H1 (cell line): ENCODE data around the gene RAB8B. TPM values are rescaled to one million over a fixed set of nuclear protein-coding genes. Genes with fewer than 3 reads are reported as not detected.

Experiments
- CTCF ChIA-PET: fragments of 300-600 bp; sonication (Branson Sonifier 250); formaldehyde crosslinking; loops from one replicate; lab custom pipeline; 2021; ENCODE audit not compliant: partially characterized antibody; lab: Charles Lee
- POLR2A ChIA-PET: fragments of 300-600 bp; sonication (Branson Sonifier 250); formaldehyde crosslinking; loops from one replicate; lab custom pipeline; 2021; ENCODE audit warnings: inconsistent platforms; ENCODE audit not compliant: partially characterized antibody; lab: Charles Lee
- DNase-seq, 2 experiments: peaks; one replicate each; pipeline versions ENCODE4 v3.0.0 to v3.0.0-alpha.2; 2010 to 2022; ENCODE audit warnings: low spot score in 2 of 2, low read depth in 1 of 2, mixed read lengths in 1 of 2
- FAIRE-seq: peaks from 2 replicates; lab custom pipeline; 2011; peaks lifted over from hg19 to GRCh38; lab: Jason Lieb, UNC
- H2AFZ ChIP-seq: 2 replicates; pipeline ENCODE4 v1.8.1; 2012; ENCODE audit warnings: low read length, inconsistent platforms
- H2AK5ac ChIP-seq: 2 replicates; pipeline ENCODE4 v1.6.1; 2013; ENCODE audit warnings: low read depth, low read length
- H2BK120ac ChIP-seq: replicated peaks from 2 replicates; pipeline ENCODE3; 2013; ENCODE audit warnings: low read depth, low read length, inconsistent platforms
- H2BK12ac ChIP-seq: 2 replicates; pipeline ENCODE4 v1.6.1; 2013; ENCODE audit warnings: low read depth, low read length
- H2BK15ac ChIP-seq: 2 replicates; pipeline ENCODE4 v1.6.1; 2013; ENCODE audit warnings: low read length
- H2BK20ac ChIP-seq: 2 replicates; pipeline ENCODE4 v1.6.1; 2013; ENCODE audit warnings: low read length
- H2BK5ac ChIP-seq: 2 replicates; pipeline ENCODE4 v1.6.1; 2013; ENCODE audit warnings: low read depth, low read length
- H3K14ac ChIP-seq: 2 replicates; pipeline ENCODE4 v1.6.1; 2013; ENCODE audit warnings: inconsistent platforms; ENCODE audit not compliant: insufficient read length
- H3K18ac ChIP-seq: 2 replicates; pipeline ENCODE4 v1.6.1; 2013; ENCODE audit warnings: low read length; ENCODE audit errors: extremely low read depth
- H3K23ac ChIP-seq: 2 replicates; pipeline ENCODE4 v1.6.1; 2013; ENCODE audit warnings: inconsistent platforms; ENCODE audit not compliant: insufficient read length
- H3K23me2 ChIP-seq: 2 replicates; pipeline ENCODE4 v1.6.1; 2013; ENCODE audit warnings: low read depth, low read length
- H3K27ac ChIP-seq: 2 replicates; pipeline ENCODE4 v1.6.1; 2011; ENCODE audit warnings: low read depth, low read length, inconsistent platforms
- H3K27me3 ChIP-seq, 4 experiments: replicated peaks in 1 of 4; 1 replicate in 1 of 4; 2 replicates in 3 of 4; pipeline versions ENCODE4 v1.6.1 to v1.8.1; 2011 to 2013; ENCODE audit warnings: low read length in 3 of 4, mild to moderate bottlenecking in 3 of 4, inconsistent platforms in 2 of 4, mixed read lengths in 2 of 4, moderate library complexity in 1 of 4; ENCODE audit not compliant: control insufficient read depth in 3 of 4, insufficient read depth in 3 of 4; ENCODE audit errors: extremely low read depth in 1 of 4
- H3K36me3 ChIP-seq, 4 experiments: 2 replicates each; pipeline versions ENCODE4 v1.6.1 to v1.8.1; 2011 to 2013; ENCODE audit warnings: mild to moderate bottlenecking in 4 of 4, low read length in 3 of 4, moderate library complexity in 2 of 4, control low read depth in 1 of 4, inconsistent platforms in 1 of 4; ENCODE audit not compliant: insufficient read depth in 4 of 4, control insufficient read depth in 2 of 4
- H3K4ac ChIP-seq: replicated peaks from 2 replicates; pipeline ENCODE3; 2013; ENCODE audit warnings: low read length, low read depth, mixed read lengths, inconsistent platforms; ENCODE audit not compliant: insufficient read length
- H3K4me1 ChIP-seq, 4 experiments: replicated peaks in 1 of 4; 1 replicate in 1 of 4; 2 replicates in 3 of 4; pipeline versions ENCODE4 v1.6.1 to v1.8.1; 2011 to 2013; ENCODE audit warnings: low read length in 3 of 4, inconsistent platforms in 2 of 4, mixed read lengths in 1 of 4; ENCODE audit not compliant: insufficient read depth in 4 of 4, control insufficient read depth in 3 of 4
- H3K4me2 ChIP-seq, 2 experiments: 2 replicates each; pipeline versions ENCODE4 v1.6.1 to v1.8.1; 2011 to 2013; ENCODE audit warnings: low read depth in 2 of 2, low read length in 2 of 2, control low read depth in 1 of 2, inconsistent platforms in 1 of 2, mild to moderate bottlenecking in 1 of 2; ENCODE audit not compliant: insufficient read depth in 1 of 2
- H3K4me3 ChIP-seq, 4 experiments: fragments of 200-600, 300-600 bp in 1 of 4; sonication (generic), shearing (Covaris generic), sonication (Bioruptor Twin) in 1 of 4; 2 replicates each; pipeline versions ENCODE4 v1.5.1 to v1.8.1; 2011 to 2016; ENCODE audit warnings: low read length in 4 of 4, low read depth in 3 of 4, control low read depth in 2 of 4, inconsistent platforms in 2 of 4, mild to moderate bottlenecking in 2 of 4, mixed read lengths in 1 of 4, moderate library complexity in 1 of 4; ENCODE audit not compliant: insufficient read depth in 2 of 4; ENCODE audit errors: extremely low read depth in 1 of 4
- H3K56ac ChIP-seq: replicated peaks from 2 replicates; pipeline ENCODE3; 2013; ENCODE audit warnings: low read depth, mild to moderate bottlenecking, mixed read lengths, low read length, inconsistent platforms; ENCODE audit not compliant: insufficient read length
- H3K79me1 ChIP-seq: 2 replicates; pipeline ENCODE4 v1.6.1; 2013; ENCODE audit warnings: low read depth, low read length, control low read depth
- H3K79me2 ChIP-seq, 2 experiments: 2 replicates each; pipeline versions ENCODE4 v1.6.1 to v1.8.1; 2012 to 2013; ENCODE audit warnings: low read length in 2 of 2, mild to moderate bottlenecking in 2 of 2, inconsistent platforms in 1 of 2; ENCODE audit not compliant: insufficient read depth in 2 of 2, control insufficient read depth in 1 of 2
- H3K9ac ChIP-seq, 4 experiments: replicated peaks in 1 of 4; 1 replicate in 1 of 4; 2 replicates in 3 of 4; pipeline versions ENCODE4 v1.6.1 to v1.8.1; 2011 to 2013; ENCODE audit warnings: low read depth in 3 of 4, low read length in 3 of 4, control low read depth in 2 of 4, mild to moderate bottlenecking in 2 of 4, moderate library complexity in 2 of 4, inconsistent platforms in 1 of 4; ENCODE audit errors: extremely low read depth in 1 of 4
- H3K9me3 ChIP-seq, 2 experiments: 2 replicates each; pipeline versions ENCODE4 v1.6.1 to v1.8.1; 2012 to 2013; ENCODE audit warnings: mild to moderate bottlenecking in 2 of 2, moderate library complexity in 2 of 2, control low read depth in 1 of 2, inconsistent platforms in 1 of 2, low read depth in 1 of 2, low read length in 1 of 2, mixed read lengths in 1 of 2; ENCODE audit not compliant: insufficient read depth in 2 of 2
- H4K20me1 ChIP-seq, 2 experiments: replicated peaks in 1 of 2; 2 replicates each; pipeline versions ENCODE3 to v1.8.1; 2011 to 2013; ENCODE audit warnings: inconsistent platforms in 2 of 2, low read length in 2 of 2, mild to moderate bottlenecking in 1 of 2; ENCODE audit not compliant: insufficient read depth in 2 of 2, control insufficient read depth in 1 of 2
- H4K5ac ChIP-seq: 2 replicates; pipeline ENCODE4 v1.6.1; 2013; ENCODE audit warnings: low read length, low read depth, mixed read lengths, inconsistent platforms; ENCODE audit not compliant: insufficient read length
- H4K8ac ChIP-seq: 2 replicates; pipeline ENCODE4 v1.8.0; 2013; ENCODE audit warnings: mild to moderate bottlenecking, moderate library complexity, low read length, inconsistent platforms; ENCODE audit not compliant: insufficient read depth; ENCODE audit errors: extremely low read depth
- H4K91ac ChIP-seq: replicated peaks from 2 replicates; pipeline ENCODE3; 2013; ENCODE audit warnings: low read length, mixed read lengths, inconsistent platforms; ENCODE audit not compliant: insufficient read length
- CHD2 ChIP-seq: IDR thresholded peaks from 2 replicates; pipeline ENCODE4 v1.6.1; 2012; ENCODE audit warnings: low read length, improper control_type of control experiment
- RAD21 ChIP-seq, 2 experiments: IDR thresholded peaks in 1 of 2; conservative IDR thresholded peaks in 1 of 2; 2 replicates each; pipeline ENCODE4 v1.6.1; 2011; ENCODE audit warnings: low read depth in 2 of 2, low read length in 2 of 2, improper control_type of control experiment in 1 of 2, inconsistent platforms in 1 of 2, mild to moderate bottlenecking in 1 of 2, moderate library complexity in 1 of 2
- SIN3A ChIP-seq, 2 experiments: IDR thresholded peaks in 1 of 2; conservative IDR thresholded peaks in 1 of 2; 2 replicates each; pipeline ENCODE4 v1.6.1; 2011 to 2012; ENCODE audit warnings: low read length in 2 of 2, improper control_type of control experiment in 1 of 2, low read depth in 1 of 2, mild to moderate bottlenecking in 1 of 2
- WGBS, 2 experiments: shearing (Covaris generic) in 1 of 2; methylation state at CpG; one replicate each; pipeline versions ENCODE4 v1.1.6 to v1.1.7; 2013 to 2015; ENCODE audit warnings: low lambda C conversion rate in 2 of 2, mixed read lengths in 2 of 2, inconsistent platforms in 1 of 2, low coverage in 1 of 2, missing lambda C conversion rate in 1 of 2; ENCODE audit not compliant: insufficient replicate concordance in 2 of 2, insufficient coverage in 1 of 2, insufficient read length in 1 of 2; ENCODE audit errors: extremely low coverage in 1 of 2, missing lambda C conversion rate in 1 of 2; 5-methylcytosine and 5-hydroxymethylcytosine counted together
- polyA plus RNA-seq, 7 experiments: library from polyadenylated mRNA; depleted of rRNA in 3 of 7; stranded (reverse) in 5 of 7; unstranded in 2 of 7; fragments of >200 nt in 5 of 7; fragments of 200-250 nt in 2 of 7; gene quantifications; 1 replicate in 5 of 7; 2 replicates in 1 of 7; 4 replicates in 1 of 7; pipeline versions ENCODE4 v1.2.1 to v1.2.3, GENCODE V29; 2011 to 2013; ENCODE audit warnings: missing spikeins in 2 of 7, mixed read lengths in 2 of 7
- total RNA-seq: library from RNA; stranded (reverse); fragmentation: NEBNext Ultra II Directional; extraction: Animal tissue kit (Norgen Biotek cat#: 25700); gene quantifications from 2 replicates; pipeline ENCODE4 v1.2.1, GENCODE V29; 2021

Gene RAB8B
- total and polyA plus RNA-seq, 2 of the 8 experiments (the other 6 are each of a cell fraction or from before 2014, with no cell fraction given) = 9.5 to 47.8 TPM

GRCh38 chr15:63146684-63147083 is 42.7 kb upstream of the RAB8B start:
- H2BK15ac ChIP-seq = no peak overlapping the region
- H3K9ac ChIP-seq = no peak overlapping the region
- H3K56ac ChIP-seq = no peak overlapping the region
- H3K4me1 ChIP-seq = no peaks in the 10 kb centered on the region
- no peaks in the 10 kb centered on the region for H3K79me1 ChIP-seq
- DNase-seq (no peak), FAIRE-seq (no peak)
- no peaks in the 10 kb centered on the region for H3K79me2 ChIP-seq
- WGBS, 2 experiments = 88% methylated on average over 3 of the region's 3 CpGs; no CpG with 5 or more reads in 1 of the 2 experiments
- H3K27me3 ChIP-seq = no peaks in the 10 kb centered on the region
- H3K27ac ChIP-seq = no peak overlapping the region
- CTCF ChIA-PET = interaction anchor here (0.6 to 2.1 kb wide), 10 partner anchors 8 to 614 kb away, joined by 3 to 10 read pairs (median 3); no protein-coding TSS in a partner anchor
- H3K9me3 ChIP-seq = no peaks in the 10 kb centered on the region
- POLR2A ChIA-PET = interaction anchor here (0.8 to 2.1 kb wide), 5 partner anchors 12 to 83 kb away, joined by 3 to 4 read pairs (median 3); no protein-coding TSS in a partner anchor
- no peak overlapping the region for H2BK120ac ChIP-seq
- TF ChIP-seq RAD21 (IDR thresholded peaks at IDR 0.05 in 1 of 2, conservative IDR thresholded peaks at IDR 0.05 in 1 of 2; ENCODE audit: low read depth in 2 of 2, low read length in 2 of 2) (peak; percentile 18 to 21; a peak in 1 of 4 replicates), SIN3A (conservative IDR thresholded peaks at IDR 0.05 in 1 of 2, IDR thresholded peaks at IDR 0.05 in 1 of 2; ENCODE audit: low read depth in 1 of 2, low read length in 2 of 2) (no peak), CHD2 (no peak)
- H2BK12ac ChIP-seq = no peak overlapping the region
- no peak overlapping the region for H2AK5ac ChIP-seq
- H3K18ac ChIP-seq = no peak overlapping the region
- peaks cover 3% of the 10 kb centered on the region; the same call in 1 of the 2 replicates for H3K23me2 ChIP-seq
- H3K4me2 ChIP-seq = no peak overlapping the region
- H3K36me3 ChIP-seq = peaks cover 0 to 15% (median 6%) of the 10 kb centered on the region in 4 experiments; a peak in 2 of 8 replicates
- no peak overlapping the region for H3K4ac ChIP-seq
- H4K91ac ChIP-seq = no peak overlapping the region
- no peak overlapping the region for H4K8ac ChIP-seq
- H3K4me3 ChIP-seq = no peak overlapping the region
- H2BK20ac ChIP-seq = no peak overlapping the region
- no peak overlapping the region for H2BK5ac ChIP-seq
- no peak overlapping the region for H2AFZ ChIP-seq
- H4K20me1 ChIP-seq = no peaks in the 10 kb centered on the region
- no peak overlapping the region for H4K5ac ChIP-seq
- no peak overlapping the region for H3K14ac ChIP-seq
- H3K23ac ChIP-seq = no peak overlapping the region
